H1 (cell line): Measurements from ENCODE around the gene PTPRG.

Experiments
- CTCF ChIP-seq, 3 experiments: IDR thresholded peaks; 1 replicate in 2 of 3; 2 replicates in 1 of 3; pipeline versions ENCODE4 v1.5.1 to v1.6.1; 2011; ENCODE audit warnings: low read length in 3 of 3, mild to moderate bottlenecking in 3 of 3, inconsistent platforms in 2 of 3, low read depth in 1 of 3, moderate library complexity in 1 of 3; ENCODE audit not compliant: insufficient read depth in 1 of 3; ENCODE audit errors: control extremely low read depth in 1 of 3
- JUN ChIP-seq: IDR thresholded peaks from 2 replicates; pipeline ENCODE4 v1.6.1; 2011; ENCODE audit warnings: low read depth, mild to moderate bottlenecking, improper control_type of control experiment, low read length
- POLR2A ChIP-seq, 2 experiments: IDR thresholded peaks; 1 replicate in 1 of 2; 2 replicates in 1 of 2; pipeline ENCODE4 v1.6.1; 2011; ENCODE audit warnings: low read depth in 2 of 2, low read length in 2 of 2, mild to moderate bottlenecking in 2 of 2; ENCODE audit errors: control extremely low read depth in 1 of 2
- TEAD4 ChIP-seq: IDR thresholded peaks from 2 replicates; pipeline ENCODE4 v1.6.1; 2012; ENCODE audit warnings: low read depth, low read length, inconsistent platforms, mixed read lengths

GRCh38 chr3:61657689-61658088 lies 96.3 kb downstream of the PTPRG start:
- TF ChIP-seq TEAD4 (no peak), CTCF (IDR thresholded peaks at IDR 0.05; ENCODE audit: control extremely low read depth in 1 of 3, insufficient read depth in 1 of 3, low read depth in 1 of 3, low read length in 3 of 3) (no peak), JUN (no peak), POLR2A (IDR thresholded peaks at IDR 0.05; ENCODE audit: control extremely low read depth in 1 of 2, low read depth in 2 of 2, low read length in 2 of 2) (no peak)
